ENCODE data around the gene ANP32E.
"Not testable (repeated sequence)": the region's sequence is repeated elsewhere in the genome, so short reads cannot be mapped to it uniquely, and the experiment has no call there.

Gene ANP32E

DNA sequence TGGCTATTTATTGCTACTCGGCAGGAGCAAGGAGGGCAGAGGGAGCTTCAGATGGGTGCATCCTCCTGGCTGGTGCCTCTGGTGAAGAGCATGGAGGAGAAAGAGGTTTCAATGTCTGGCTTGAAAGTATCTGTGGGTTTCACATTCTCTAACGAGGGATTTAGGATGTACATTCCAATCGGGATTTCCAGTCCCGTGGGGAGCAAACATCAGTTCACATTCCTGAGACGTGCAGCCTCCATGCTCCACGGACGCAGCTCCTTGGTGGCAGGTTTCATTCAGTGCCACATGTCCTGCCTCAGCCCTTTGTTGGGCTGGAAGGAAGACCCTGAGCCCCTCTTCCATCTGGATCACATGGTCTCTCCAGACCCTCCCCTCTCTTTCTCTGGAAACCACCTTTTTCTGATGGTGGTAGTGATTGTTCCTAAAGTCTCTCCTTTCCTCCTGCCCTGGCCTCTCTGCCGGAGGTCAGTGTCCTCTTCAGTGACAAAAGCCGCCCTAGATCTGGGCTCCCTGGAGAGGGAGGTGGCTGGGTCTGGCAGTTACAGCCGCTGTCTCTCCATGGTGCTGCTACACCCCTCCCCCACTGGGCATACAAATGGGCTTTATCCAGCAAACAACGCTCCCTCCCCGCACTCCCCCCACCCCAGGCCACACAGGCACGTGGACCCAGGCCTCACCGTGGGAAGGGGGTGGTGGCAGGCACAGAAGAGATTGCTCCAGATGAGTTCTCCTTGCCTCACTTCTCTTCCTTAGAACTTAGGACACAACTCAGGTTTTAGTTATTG lies 20.8 kb upstream of the ANP32E start:
- DNase-seq = no peak

DNA sequence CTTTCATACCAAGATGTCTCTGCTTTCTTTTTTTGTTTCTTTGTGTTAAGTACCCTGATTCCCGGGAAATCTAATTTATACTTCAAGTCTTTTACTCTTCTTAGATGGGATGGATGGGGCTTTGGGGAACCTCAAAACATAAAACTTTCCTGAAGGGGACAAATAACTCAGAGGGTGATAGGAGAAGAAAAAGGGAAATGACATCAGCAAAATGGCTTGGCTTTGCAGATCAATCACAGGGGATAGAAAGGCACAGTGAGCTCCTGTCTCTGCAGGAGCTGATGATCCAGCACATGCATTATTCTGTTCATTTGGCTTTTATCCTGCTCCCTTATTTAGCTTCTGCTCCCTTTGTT lies 20.3 kb upstream of the ANP32E start:
- no peak for DNase-seq

GRCh38 chr1:150249936-150250335 lies 14.0 kb upstream of the ANP32E start:
- DNase-seq = no peak

DNA sequence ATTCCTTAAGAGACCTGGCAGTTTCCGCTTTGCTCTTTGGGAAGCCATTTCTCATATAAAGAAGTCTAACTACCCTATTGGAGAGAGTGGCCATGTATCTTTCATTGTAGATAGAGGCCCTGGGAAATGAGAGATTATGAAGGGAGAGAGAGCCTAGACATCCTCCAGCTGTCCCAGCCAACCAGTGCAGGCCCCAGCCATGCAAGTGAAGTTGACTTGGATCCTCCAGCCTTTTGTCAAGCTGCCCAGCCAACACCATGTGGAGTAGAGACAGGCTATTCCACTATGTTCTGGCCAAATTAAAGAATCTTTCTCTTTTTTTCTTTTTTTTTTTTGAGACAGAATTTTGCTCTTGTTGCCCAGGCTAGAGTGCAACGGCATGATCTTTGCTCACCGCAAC lies 7.1 kb upstream of the ANP32E start:
- no peak for DNase-seq

- no peak for DNase-seq
Observed at GRCh38 chr1:150237746-150238145, 1.8 kb upstream of the ANP32E start.

- not testable (repeated sequence) for DNase-seq
Observed at GRCh38 chr1:150237176-150237575, 1.3 kb upstream of the ANP32E start.

GRCh38 chr1:150236614-150237100 lies 745 bp upstream of the ANP32E start:
- no peak for DNase-seq

GRCh38 chr1:150235294-150235851 lies 539 bp downstream of the ANP32E start:
- DNase-seq = peak; percentile 34 to 36

DNA sequence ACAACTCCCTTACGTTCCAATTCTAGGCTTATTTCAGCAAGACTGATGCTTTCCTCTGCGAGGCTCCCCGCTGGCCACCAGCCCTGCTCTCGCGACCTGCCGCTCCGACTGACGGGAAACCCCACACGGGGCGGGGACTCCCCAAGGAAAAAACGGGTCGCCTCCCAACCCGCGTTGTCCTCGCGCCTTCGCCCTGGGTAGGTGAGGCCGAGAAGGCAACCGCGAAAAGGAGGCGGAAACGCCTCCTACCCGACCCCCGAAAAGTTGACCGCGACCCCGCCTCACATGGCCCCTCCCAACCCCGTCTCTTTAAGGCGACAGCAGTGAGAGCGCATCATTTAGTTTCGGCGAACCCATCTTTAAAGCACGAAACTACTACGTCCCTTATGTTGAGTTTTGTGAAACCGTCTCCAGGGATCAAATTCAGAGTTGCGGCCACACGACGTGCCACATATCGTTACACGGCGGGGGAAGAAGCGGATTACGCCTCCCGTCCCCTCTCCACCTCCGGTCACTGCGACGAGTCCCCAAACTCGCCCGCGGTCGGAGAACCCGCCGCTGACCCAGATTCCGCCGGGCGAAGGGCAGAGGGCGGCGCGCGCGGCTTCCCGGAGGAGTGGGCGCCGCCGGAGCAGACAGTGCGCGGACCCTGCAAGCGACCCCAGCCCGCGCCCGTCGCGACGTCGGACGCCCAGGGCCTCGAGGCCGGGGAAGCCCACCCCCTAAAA lies 1.2 kb downstream of the ANP32E start:
- DNase-seq = peak; percentile 84 to 88

DNA sequence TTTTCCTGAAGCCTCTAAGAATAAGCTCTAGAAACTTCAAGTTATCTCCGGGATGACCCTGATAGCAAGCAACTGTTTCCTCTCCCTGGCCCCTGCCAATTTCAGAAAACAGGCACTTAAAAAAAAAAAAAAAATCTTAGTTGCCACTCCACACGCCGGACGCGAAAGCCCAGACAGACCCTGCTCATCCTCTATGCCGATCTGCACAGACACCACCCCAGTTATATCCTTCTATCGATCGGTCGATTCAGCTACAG lies 1.7 kb downstream of the ANP32E start:
- DNase-seq = no peak

GRCh38 chr1:150233359-150234308 lies 2.3 kb downstream of the ANP32E start:
- DNase-seq = peak; percentile 65 to 70

GRCh38 chr1:150232921-150233320 lies 3.0 kb downstream of the ANP32E start:
- DNase-seq = not testable (repeated sequence)

GRCh38 chr1:150228246-150228645 lies 7.7 kb downstream of the ANP32E start:
- DNase-seq = not testable (repeated sequence)

GRCh38 chr1:150227228-150227627 lies 8.7 kb downstream of the ANP32E start:
- no peak for DNase-seq

DNA sequence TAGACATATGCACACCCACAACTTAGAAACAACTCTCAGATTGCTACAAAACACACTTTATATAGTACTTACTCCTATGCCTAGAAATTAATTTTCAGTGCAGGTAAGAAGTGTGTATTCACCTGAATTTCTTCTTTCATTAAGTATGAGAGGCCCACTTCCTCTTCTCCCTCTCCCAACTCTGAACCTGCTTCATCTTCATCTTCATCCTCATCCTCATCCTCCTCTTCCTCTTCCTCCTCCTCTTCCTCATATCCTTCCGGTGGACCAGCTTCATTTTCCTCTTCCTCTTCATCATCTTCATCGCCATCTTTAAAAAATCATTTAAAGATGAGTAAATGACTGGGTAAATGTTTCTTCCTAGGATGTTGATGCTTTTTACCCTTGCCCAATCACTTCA lies 9.4 kb downstream of the ANP32E start:
- DNase-seq = no peak

DNA sequence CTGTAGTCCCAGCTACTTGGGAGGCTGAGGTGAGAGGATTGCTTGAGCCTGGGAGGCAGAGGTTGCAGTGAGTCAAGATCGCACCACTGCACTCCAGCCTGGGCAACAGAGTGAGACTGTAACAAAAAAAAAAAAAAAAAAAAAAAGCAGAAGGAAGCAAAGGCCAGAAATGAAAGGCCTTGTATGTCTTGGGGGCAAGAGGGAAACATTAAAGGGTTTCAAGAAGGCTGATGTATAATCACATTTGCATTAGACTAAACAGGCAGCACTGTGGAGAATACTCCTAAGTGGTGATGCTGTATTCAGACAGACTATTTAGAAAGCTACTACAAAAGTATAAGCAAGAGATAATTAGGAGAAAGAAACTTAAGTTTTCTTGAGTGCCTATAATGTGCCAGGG lies 10.4 kb downstream of the ANP32E start:
- DNase-seq = no peak

DNA sequence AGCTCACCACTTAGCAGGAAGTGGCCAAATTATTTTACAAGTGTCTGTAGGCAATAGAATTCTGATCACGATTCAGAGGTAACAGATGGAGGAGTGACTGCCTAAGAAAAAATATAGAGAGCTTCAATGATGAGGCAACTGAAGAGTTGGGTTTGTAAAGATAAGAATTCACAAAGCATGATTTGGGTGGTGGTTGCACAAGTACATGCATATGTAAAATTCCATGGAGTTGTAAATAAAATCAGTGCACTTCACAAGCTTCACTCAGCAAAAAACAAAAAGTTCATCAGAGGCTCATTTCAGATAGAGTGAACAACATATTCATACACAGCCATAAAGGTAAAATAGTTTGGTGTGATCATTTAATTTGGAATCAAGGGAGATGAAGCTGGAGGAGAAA lies 10.9 kb downstream of the ANP32E start:
- no peak for DNase-seq

- no peak for DNase-seq
Observed at GRCh38 chr1:150221552-150221951, 14.4 kb downstream of the ANP32E start.

DNA sequence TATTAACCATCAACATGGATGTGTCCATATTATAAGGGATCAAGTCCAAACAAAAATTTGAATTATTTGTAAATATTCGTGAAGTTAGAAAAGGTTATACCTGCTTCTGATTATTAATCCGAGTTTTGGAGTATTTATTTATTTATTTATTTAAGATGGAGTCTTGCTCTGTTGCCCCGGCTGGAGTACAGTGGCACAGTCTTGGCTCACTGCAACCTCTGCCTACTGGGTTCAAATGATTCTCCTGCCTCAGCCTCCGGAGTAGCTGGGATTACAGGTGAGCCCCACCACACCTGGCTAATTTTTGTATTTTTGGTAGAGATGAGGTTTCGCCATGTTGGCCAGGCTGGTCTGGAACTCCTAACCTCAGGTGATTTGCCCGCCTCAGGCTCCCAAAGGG lies 20.1 kb downstream of the ANP32E start:
- DNase-seq = not testable (repeated sequence)

DNA sequence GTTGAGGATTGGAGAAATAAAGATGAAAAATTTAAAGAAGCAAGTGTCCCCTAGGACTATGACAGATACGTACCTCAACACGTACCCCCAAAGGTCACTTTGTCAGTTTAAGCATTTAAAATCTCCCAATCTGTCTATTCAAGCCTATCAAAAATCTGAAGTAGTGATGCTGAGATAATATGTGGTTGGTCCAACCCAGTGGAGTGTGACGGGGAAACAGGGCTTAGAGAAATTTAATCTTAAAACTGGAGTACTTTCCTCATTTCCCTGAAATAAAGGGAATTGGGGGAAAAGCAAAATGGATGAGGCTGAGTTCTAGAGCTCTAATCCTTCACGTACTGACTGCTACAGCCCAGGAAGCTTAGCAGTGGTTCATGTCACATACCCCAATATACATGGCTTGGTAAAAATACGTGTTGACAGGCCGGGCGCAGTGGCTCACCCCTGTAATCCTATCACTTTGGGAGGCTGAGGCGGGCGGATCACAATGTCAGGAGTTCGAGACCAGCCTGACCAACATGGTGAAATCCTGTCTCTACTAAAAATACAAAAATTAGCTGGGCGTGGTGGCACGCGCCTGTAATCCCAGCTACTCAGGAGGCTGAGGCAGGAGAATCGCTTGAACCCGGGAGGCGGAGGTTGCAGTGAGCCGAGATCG lies 21.7 kb downstream of the ANP32E start:
- DNase-seq = not testable (repeated sequence)

- DNase-seq = peak; percentile 88 to 93
Observed at GRCh38 chr1:150213170-150214098, 22.5 kb downstream of the ANP32E start.
